ENCODE results near the gene EVI5L. TPM values are rescaled to one million over a fixed set of nuclear protein-coding genes. Genes with fewer than 3 reads are reported as not detected.

EVI5L gene
- total and polyA plus RNA-seq, 2 of the 4 experiments (the other 2 are of a cell fraction) = 12.7 to 14.6 TPM

GRCh38 chr19:7781157-7781556 lies 48.9 kb upstream of the EVI5L start:
- Histone ChIP-seq H3K4me1 (ENCODE audit: control insufficient read depth, insufficient read depth, low read length) (no peaks in the 10 kb centered on the region), H4K20me1 (ENCODE audit: insufficient read depth, low read length) (no peaks in the 10 kb centered on the region), H2AK5ac (ENCODE audit: low read depth, low read length) (no peak overlapping the region), H3K27ac (ENCODE audit: insufficient read depth, low read length) (no peak overlapping the region), H3K27me3 (ENCODE audit: control insufficient read depth, insufficient read depth, low read length) (peaks cover 30% of the 10 kb centered on the region), H4K91ac (ENCODE audit: insufficient read depth, low read depth, low read length) (no peak overlapping the region), H2BK20ac (ENCODE audit: low read depth, low read length) (no peak overlapping the region), H3K23ac (ENCODE audit: low read depth, low read length) (no peak overlapping the region), H2BK15ac (ENCODE audit: low read depth, low read length) (no peak overlapping the region), H3K79me1 (ENCODE audit: low read depth in 1 of 2, low read length in 2 of 2) (no peaks in the 10 kb centered on the region), H2BK5ac (ENCODE audit: low read depth, low read length, poor library complexity, severe bottlenecking) (no peak overlapping the region), H4K8ac (ENCODE audit: low read depth in 2 of 2, low read length in 2 of 2) (no peak overlapping the region), H3K4ac (ENCODE audit: low read depth, low read length) (no peak overlapping the region), H3K9ac (ENCODE audit: low read depth, low read length) (no peak overlapping the region), H3K9me3 (ENCODE audit: control insufficient read depth, insufficient read depth, low read length) (no peaks in the 10 kb centered on the region), H3K4me3 (ENCODE audit: insufficient read depth, low read depth, low read length) (no peak overlapping the region), H3K14ac (replicated peaks; ENCODE audit: low read depth, low read length) (no peak overlapping the region), H2AK9ac (replicated peaks; ENCODE audit: low read depth, low read length, poor library complexity) (no peak overlapping the region), H3K18ac (ENCODE audit: low read depth, low read length) (no peak overlapping the region), H3K4me2 (ENCODE audit: low read depth, low read length) (no peak overlapping the region), H3K36me3 (ENCODE audit: control insufficient read depth, insufficient read depth, low read length) (no peaks in the 10 kb centered on the region), H2BK120ac (ENCODE audit: low read depth, low read length) (no peak overlapping the region), H4K5ac (ENCODE audit: low read depth, low read length) (no peak overlapping the region), H2AFZ (replicated peaks; ENCODE audit: low read length, poor library complexity) (no peak overlapping the region), H3K9me1 (ENCODE audit: insufficient read depth, low read length) (no peaks in the 10 kb centered on the region; the same call in 1 of the 2 replicates), H3K56ac (ENCODE audit: extremely low read depth, insufficient read depth, low read length) (no peak overlapping the region)
- in situ Hi-C loops (cut with MboI; ENCODE audit: low sequenced_read_pairs) (no loop called here), intact Hi-C loops (cut with micrococcal nuclease) (no loop called here), dilution Hi-C loops (cut with HindIII; ENCODE audit: low sequenced_read_pairs, unreplicated experiment) (no loop called here)
- no TSS peak for BruUV-seq (replicated peaks)
- ATAC-seq (ENCODE audit: low read depth) (no peak), DNase-seq (no peak)
- TF ChIP-seq, protein P1, sequence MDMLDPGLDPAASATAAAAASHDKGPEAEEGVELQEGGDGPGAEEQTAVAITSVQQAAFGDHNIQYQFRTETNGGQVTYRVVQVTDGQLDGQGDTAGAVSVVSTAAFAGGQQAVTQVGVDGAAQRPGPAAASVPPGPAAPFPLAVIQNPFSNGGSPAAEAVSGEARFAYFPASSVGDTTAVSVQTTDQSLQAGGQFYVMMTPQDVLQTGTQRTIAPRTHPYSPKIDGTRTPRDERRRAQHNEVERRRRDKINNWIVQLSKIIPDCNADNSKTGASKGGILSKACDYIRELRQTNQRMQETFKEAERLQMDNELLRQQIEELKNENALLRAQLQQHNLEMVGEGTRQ (IDR thresholded peaks at IDR 0.05; ENCODE audit: low read depth, low read length) = no peak
- no peak for TF ChIP-seq MAFK (IDR thresholded peaks at IDR 0.05; ENCODE audit: low read depth, low read length)
- TF ChIP-seq POLR2A (IDR thresholded peaks at IDR 0.05; ENCODE audit: low read depth, low read length) = no peak
- WGBS, 2 experiments (ENCODE audit: extremely low coverage in 2 of 2, insufficient read length in 1 of 2) = 47% methylated on average over 3 of the region's 12 CpGs; no CpG with 5 or more reads in 1 of the 2 experiments
- ChIA-PET CTCF (no interaction called here), POLR2A (ENCODE audit: unreplicated experiment) (no interaction called here)
